Measurements from ENCODE around the gene HIVEP3.

Gene HIVEP3

DNA sequence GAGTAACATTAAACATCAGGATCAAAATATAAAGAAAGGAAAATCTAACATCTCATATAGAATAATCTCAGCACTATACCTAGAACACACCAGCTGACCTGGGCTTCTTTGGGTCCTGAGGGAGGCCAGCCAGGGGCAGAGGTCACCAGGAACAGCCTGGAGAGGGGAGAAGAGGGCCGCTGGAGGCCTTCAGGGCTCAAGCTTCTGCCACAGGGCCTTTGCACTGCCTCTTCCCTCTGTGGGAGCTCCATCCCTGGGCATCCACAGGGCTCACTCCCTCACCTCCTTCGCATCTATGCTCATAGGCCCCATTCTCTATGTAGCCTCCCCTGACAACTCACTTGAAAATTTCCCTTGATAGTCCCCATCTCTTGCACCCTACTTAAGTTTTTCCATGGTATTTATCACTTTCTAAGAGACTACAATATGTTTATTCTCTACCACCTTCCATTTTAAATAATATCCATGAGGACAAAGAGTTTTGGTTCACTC lies 73.9 kb downstream of the HIVEP3 start:
- no peak for DNase-seq

DNA sequence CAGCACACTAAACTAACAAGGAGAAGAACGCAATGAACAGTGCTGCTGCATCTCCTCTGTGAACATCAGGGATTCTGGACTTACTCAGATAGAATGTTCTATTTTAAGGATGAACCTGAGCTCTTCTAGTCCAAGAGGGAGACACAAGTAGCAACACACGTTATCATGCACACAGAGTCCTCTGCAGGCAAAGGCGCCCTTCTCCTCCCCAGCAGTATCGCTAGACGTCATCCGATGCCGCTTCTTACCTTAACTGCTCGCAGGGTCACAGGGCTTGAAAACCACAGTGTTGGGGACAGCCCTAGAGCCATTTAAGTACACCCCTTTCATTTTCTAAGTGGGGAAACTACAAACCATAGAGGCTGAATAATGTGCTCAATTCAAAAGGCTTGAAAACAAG lies 74.5 kb downstream of the HIVEP3 start:
- no peak for DNase-seq

DNA sequence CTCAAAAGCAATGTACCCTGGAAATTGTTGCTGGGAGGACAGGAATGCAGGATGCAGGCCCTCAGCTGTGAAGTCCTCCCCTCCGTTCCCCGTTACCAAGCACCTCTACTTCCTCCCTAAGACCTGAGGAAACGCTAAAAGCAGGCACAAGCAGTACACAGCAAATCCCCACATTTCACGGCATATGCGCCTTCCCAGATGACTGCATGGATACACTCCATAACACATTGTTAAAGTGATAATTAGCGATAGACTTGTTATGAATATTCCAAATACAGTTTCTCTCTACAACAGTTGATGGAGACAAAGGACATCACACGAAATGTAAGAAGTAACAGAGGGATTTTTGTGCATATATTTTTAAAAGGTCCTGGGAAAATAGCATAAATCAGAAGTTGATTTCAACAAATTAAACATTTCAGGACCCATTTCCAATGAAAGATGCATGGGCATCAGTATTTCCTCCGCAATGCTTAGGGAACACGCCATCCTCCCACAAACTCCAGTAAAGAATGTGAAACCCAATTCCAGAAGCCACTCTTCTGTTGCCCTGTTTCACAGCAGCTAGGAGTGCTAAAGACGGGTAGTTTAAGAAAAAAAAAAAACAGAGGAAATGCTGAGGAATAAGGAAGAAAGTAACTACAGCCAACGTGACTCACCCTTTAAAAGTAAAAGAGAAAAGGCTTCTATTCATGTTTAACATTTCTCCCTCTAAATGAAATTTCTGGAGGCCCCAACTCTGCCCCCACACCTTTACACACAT lies 75.5 kb downstream of the HIVEP3 start:
- peak; percentile 43 for DNase-seq

DNA sequence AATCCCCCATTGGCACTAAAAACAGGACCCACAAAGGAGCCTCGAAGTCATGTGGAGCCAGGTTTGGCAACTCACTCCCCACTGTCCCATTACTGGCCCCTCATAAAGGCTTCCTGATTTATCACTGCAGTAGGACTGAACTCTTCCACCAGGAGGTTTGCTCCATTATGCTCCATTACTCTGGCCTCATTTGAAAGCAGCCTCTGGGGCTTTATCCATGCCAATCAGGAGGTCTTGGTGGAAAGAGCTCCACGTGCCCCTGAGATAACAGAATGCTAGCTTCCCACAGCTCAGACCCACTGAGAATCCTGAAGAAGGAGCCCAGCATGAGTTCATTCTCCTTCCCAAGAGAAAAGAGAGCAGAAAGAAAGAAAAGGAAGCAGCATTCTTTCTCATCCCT lies 76.4 kb downstream of the HIVEP3 start:
- DNase-seq: no peak

DNA sequence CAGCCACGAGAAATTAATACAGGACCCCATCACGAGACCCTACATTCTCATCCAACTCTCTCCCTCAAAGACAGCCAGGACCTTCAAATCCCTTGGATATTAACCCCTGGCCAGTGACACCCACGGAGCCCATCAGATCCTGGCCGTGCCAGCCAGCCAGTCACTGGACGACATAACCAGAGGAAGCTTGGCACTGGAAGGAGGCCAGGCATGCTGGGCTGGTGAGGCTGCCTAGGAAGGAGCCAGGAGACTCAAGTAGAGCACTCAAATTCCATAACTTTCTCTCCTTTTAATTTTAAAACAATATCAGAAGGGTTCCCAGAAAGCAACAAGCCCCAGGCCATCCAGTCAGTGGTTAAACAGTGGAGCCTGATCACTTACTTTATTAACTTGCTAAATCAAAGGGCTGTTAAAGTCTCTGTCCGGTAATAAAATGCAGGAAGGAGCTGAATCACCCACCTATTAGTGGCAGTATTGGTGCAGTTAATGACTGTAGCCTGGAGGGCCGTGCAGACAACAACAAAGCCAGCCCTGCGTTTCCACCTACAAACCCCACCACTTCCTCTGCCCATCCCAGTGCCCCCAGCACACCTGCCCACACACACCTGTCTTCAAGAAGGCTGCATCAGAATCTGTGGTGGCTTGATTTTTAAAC lies 78.0 kb downstream of the HIVEP3 start:
- no peak for DNase-seq

DNA sequence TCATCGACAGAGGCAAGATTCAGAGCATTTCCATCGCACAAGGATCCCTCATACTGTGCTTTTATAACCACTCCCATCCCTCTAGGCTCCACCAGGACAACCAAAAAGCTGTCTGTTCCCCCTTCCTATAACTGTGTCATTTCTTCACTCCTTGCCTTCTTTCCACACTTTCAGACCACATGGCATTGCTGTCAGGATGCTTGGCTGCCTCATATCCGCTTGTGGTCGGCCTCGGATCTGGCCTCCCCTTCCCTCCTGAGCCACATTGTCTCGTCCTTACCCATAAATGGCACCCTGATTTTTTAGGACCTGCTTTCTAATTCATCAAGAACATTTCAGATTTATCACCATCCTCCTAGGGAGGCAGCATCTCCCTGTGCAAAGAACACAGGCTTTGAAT lies 80.5 kb downstream of the HIVEP3 start:
- DNase-seq: no peak

DNA sequence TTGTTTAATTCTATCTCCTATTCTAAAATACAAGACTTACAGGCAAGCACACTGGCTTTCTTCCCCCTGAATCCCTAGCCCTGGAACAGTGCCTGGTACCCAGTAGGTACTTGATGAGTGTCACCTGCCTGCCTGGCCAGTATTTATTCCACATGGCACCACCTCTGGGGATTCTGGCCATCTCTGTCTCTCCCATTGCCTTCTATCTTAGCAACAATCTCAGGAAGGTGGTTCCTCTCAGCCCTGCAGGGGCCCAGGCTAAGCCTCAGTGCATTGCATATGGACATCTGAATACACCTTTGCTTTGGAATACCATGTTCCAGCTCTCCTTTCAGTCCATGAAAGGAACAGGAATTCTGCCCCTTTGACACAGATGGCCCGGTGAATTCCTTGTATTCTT lies 81.0 kb downstream of the HIVEP3 start:
- DNase-seq: no peak

DNA sequence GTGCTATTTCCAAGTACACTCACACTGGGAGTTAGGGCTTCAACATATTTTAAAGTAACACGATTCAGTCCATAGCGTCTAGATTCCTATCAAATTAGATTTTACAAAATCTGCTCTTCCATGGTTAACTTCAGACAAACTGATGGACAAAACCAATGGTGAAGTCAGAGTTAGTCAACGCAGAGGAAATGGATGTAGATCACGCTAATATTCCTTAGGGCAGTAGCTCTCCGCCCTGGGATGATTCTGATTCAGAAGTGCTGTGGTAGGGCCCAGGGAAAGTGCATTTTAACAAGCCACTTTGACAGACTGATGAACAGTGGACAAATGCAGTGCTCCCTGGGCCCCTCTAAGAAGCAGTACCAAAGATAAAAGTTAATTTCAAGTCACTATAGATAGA lies 83.2 kb downstream of the HIVEP3 start:
- no peak for DNase-seq

DNA sequence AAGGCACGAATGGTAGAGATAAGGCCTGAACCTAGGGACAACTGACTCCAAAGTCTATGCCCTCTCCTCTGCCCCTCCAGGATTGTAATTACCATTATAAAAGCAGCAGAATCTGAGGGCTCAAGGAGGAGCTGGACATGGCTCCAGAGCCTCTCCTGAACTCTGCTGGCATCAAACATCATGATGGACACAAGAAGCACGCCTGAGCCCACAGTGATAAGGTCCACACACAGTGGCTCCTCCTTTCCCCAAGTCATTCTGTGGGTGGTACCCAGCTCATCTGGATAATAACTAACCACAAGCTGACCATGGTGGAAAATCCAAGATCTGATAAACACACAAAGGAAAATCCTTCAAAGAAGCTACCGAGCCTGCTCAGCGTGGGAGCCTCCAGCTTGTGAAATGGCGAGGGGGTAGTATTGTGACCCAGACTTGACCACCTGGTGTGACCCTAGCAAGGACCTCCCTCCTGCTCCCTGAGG lies 85.2 kb downstream of the HIVEP3 start:
- DNase-seq: no peak

DNA sequence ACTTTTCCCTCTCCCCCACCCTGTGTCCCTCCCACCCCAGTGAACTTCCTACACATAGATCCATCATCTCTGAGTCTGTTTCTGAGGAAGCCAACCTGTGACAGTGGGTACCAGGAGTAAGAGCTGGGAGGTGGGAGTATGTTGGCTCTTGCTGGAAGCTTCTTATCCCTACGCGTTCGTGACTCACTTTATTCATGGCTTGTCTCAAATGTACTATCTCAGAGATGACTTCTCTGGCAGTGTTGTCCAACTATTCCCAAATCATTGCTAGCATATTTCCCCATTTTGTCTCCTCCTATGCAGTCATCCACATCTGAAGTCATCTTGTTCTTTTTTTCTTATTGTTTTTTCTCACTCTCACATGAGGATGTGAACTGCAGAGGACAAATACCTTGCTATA lies 88.0 kb downstream of the HIVEP3 start:
- DNase-seq: no peak

DNA sequence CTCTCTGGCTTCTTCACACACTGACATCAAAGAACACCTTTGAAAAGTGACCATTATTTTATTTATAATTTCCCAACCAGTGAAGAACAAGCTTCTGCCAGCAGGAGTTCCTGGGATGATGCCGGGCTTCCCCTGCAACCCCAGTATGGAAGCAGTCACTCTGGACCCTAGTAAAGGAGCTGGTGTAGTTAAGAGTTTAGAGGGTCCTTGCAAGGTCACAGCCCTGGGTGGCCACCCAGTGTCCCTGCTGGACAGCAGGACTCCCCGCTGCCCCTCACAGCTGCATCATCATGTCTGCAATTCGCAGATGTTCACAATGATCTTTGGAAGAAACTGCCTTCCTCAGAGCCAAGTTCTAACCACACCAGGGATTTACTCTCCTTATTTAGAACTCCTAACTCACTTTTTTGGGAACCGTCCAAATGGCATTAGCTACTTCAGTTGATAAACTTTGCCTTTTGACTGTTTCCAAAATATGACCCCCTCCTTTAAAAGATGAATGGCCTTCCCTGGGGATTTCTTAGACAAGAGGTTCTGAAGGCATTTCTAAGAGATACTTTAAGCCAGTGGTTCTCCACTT lies 90.6 kb downstream of the HIVEP3 start:
- no peak for DNase-seq

DNA sequence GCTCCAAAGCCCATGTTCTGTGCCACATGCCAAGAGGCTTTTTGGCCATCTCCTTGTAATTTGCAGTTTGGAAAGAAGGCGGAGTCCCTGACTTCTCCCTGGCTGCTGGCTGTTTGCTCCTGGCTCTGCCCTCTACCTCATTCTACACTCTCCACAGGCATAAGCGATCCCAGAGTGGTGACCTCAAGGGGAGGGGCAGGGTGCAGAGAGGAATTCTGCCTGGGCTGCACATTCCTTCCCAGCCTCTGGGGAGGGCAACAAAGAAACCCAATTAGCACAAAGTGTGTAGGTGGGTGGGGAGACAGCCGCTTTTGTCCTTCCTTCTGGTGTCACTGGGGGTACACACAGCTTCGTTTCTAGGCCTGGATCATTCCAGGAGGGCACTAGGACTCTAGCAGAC lies 95.3 kb downstream of the HIVEP3 start:
- no peak for DNase-seq

DNA sequence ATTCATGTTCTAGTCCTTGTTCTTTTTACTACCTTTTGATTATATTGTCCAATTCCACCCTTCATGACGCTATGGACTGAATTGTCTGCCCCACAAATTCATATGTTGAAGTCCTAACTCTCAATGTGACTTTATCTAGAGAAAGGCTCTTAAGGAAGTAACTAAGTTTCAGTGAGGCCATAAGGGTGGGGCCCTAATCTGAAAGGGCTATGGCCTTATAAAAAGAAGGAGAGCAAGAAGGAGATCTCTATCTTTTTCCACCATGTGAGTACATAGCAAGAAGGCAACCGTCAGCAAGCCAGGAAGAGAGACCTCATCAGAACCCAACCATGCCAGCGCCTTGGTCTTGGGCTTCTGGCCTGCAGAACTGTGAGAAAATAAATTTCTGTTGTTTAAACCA lies 95.9 kb downstream of the HIVEP3 start:
- no peak for DNase-seq

DNA sequence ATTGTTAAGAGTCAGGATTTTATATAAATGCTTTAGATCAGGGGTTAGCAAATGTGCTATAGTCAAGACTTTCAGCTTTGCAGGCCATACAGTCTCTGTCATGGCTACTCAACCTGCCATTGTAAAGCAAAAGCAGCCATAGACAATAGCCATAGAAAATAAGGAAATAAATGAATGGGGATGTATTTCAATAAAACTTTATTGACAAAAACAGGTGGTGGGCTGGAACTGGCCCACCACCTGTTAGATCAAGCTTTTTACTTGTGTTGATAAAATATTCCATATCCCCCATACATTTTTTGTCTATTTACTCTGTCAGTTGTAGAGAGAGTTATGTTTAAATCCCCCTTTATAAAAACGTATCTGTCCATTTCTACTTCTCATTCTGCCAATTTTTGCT lies 98.9 kb downstream of the HIVEP3 start:
- DNase-seq: no peak

DNA sequence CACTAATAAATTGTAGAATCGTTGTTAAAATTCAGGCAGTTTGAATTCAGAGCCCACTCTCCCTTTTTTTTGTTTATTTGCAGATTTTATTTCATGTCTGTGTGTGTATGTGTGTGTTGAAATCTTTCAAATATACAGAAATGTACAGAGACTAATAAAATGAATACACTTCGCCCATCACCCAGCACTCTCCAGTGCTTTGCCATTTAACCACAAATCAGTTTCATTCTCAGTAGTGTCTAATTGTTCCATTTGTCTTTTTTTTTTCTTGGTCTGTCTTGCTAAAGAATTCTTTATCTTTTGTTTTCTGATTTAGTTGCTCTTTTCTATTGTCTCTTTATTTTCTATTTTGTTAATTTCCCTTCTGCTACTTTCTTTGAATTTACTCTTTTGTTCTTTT lies 99.7 kb downstream of the HIVEP3 start:
- no peak for DNase-seq

DNA sequence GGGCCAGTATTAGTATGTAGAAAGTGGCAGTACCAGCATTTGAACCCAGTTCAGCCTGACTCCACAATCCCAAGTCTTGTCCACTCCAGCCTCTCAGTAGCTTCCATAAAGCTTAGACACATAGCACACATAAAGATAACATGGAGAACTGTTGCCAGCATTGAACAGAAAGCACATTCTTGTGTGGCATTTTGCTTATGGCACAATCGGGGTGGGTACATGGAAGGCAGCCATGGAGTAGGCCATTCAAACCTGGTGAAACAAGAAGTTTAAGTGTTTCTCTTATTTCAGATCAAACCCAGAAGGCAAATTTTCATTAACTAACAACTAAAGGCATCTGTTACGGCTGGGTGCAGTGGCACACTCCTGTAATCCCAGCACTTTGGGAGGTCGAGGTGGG lies 102.7 kb downstream of the HIVEP3 start:
- DNase-seq: no peak

DNA sequence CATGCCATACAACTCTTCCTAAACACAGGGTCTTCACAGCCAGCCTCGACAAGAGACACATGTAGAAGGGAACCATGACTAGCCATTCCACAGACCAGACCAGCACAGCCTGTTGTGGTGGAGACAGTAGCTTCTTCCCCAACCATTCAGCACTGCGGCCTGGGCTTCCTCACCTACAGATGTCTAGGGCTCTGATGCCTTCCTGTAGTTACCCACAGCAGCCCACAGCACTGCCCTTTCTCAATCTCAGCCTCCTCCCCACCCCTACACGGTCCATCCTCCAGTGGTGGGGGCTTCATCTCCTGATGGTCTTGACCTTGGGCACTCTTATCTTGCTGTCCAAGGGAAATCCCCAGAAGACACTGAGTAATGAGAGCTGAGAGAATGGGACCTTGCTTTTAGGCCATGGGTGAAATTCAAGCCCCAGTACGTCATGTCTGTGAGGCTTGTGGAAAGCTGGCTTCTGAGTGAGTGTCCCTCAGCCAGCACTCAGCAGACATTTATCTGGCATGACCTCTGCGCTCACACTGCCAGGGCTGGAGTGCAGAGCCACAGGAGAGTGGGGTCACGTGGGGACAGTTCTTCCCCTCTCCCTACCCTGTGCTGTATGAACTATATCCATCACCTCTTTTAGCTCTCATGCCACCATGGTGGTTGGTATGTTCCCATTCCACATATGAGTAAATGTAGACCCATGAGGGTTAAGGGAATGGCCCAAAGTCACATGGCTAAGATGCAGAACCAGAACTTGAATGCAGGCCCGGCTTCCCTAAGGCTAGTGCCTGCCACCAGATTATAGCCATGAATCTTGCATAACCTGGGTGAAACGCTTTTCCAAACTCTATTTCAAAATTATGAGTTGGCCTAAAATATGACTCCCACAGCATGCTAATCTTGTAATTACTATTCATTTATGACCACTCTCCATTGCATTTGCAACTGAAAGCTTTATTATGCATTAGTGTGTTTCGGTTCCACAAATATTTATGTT lies 104.7 kb downstream of the HIVEP3 start:
- DNase-seq: no peak

DNA sequence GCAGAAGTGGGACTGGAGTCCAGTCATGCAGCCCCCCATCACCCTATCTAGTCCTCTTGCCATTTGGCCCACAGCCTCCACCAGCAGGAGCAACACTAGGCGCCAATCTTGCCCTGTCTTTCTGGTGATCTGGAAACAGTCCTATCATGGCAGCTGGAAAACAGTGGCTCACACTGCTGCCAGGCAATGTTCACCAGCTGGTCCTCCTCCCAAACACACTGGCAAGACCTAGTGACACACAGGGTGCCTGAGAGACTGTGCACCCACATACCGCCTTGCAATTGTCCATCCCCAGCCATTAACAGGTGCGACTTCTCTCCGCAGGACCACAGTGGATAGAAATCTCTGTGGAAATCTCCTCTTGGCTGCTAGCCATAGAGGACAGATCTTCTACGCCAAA lies 105.5 kb downstream of the HIVEP3 start:
- no peak for DNase-seq

DNA sequence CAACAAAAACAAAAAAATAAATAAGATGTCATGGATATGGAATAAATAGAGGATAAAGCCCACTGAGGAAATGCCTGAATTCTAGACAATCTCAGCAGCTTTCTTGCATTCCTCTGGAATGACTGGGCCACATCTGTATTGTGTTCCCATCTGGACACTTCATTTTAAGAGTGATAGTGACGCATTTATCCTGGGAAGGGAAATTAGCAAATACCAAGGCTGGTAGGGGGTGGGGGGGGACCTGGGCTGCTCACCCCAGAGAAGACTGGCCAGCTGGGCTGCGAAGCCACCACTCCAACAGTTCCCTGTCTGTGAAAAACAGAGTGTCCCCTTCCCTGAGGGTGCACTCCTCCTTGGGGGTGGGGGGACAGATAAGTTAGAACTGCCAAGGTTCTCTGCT lies 106.3 kb downstream of the HIVEP3 start:
- DNase-seq: no peak

DNA sequence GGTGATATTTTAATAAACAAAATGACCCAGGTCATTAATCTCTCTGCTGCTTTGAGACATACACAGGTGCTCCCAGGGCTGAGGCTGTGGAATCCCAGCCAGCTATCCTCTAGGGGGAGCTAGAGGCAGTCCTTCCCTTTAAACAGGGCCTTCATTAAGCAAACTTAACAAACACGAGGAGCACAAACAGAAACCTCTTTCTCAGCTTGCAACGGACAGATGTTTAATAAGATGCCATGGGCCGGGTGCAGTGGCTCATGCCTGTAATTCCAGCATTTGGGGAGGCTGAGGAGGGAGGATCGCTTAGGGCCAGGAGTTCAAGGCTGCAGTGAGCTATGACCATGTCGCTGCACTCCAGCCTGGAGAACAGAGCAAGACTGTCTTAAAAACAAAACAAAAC lies 106.7 kb downstream of the HIVEP3 start:
- no peak for DNase-seq

DNA sequence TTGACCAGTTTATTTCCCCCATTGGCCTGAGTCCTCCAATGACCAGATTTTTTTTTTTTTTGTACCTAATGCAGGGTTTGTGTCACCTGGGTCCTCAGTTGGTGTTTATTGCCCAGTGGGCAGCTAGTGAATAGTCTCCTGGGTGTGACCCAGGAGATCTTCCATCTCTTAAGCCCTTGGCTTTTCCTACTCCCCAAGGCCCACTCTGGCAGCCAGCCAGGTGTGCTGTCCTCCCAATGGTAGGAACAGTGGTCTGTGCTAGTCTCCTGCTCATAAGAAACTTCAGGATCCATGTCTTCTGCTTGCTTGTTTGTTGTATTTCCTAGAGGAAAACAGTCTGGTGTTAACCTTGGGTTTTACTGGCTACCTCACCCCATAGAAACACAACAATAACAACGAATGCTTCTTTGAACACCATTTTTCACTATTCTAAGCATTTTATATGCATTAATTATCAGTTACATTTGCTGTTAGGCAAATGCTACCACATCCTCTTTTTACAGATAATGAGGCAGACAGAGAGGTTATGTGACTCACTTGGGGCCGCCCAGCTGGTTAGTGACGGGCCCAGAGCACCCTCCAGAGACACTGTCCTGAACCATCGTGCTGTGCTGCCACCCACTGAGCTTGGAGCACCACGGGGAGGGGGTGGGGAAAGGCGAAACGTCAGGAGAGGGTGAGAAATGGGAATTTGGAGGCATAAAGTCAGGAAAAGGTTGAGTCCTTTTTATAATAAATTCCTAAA lies 107.5 kb downstream of the HIVEP3 start:
- no peak for DNase-seq

DNA sequence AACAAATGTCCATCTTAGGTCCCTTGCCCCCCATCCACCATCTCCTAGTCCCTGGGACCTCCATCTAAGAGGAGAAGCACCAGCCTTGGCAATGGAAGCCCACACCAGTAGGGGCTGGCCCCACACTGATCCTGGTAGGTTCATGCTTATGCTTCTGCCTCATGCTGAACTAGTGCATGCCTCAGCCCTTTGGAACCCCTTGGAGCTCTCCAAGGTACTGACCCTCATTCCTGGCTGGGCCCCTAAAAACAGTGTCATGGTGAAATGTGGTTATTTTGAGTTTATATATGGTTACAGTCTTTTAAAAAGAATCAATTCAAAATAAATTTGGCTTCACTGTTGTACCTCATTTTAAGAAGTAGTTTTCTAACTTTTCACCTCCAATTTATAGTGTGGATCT lies 108.3 kb downstream of the HIVEP3 start:
- DNase-seq: no peak
